H9 (cell line): ENCODE results near the gene SPTA1. TPM values are rescaled to one million over a fixed set of nuclear protein-coding genes. Genes with fewer than 3 reads are reported as not detected.

Source experiments
- DNase-seq: peaks from one replicate; pipeline ENCODE4 v3.0.0-alpha.2; 2017
- H2AFZ ChIP-seq: one replicate; pipeline ENCODE4 v1.6.1; 2013; ENCODE audit warnings: mild to moderate bottlenecking, low read length, control low read depth, moderate library complexity
- H2AK5ac ChIP-seq: 2 replicates; pipeline ENCODE4 v1.6.1; 2013; ENCODE audit warnings: low read length, control low read depth, mixed read lengths; ENCODE audit not compliant: insufficient read length
- H2BK120ac ChIP-seq: one replicate; pipeline ENCODE4 v1.6.1; 2013; ENCODE audit warnings: low read depth, mild to moderate bottlenecking, low read length, control low read depth, inconsistent platforms; ENCODE audit not compliant: poor library complexity, severe bottlenecking
- H2BK12ac ChIP-seq: 2 replicates; pipeline ENCODE4 v1.6.1; 2013; ENCODE audit warnings: low read length, control low read depth, mixed read lengths, low read depth; ENCODE audit not compliant: insufficient read length
- H2BK15ac ChIP-seq: 2 replicates; pipeline ENCODE4 v1.6.1; 2013; ENCODE audit warnings: low read depth, low read length, control low read depth
- H2BK20ac ChIP-seq: one replicate; pipeline ENCODE4 v1.6.1; 2013; ENCODE audit warnings: low read depth, mild to moderate bottlenecking, low read length, control low read depth, inconsistent platforms; ENCODE audit not compliant: poor library complexity, severe bottlenecking
- H2BK5ac ChIP-seq: 2 replicates; pipeline ENCODE4 v1.6.1; 2013; ENCODE audit warnings: low read length, control low read depth, mixed read lengths; ENCODE audit not compliant: insufficient read length
- H3K14ac ChIP-seq: 2 replicates; pipeline ENCODE4 v1.6.1; 2013; ENCODE audit warnings: low read length, control low read depth; ENCODE audit not compliant: insufficient read depth
- H3K18ac ChIP-seq: 2 replicates; pipeline ENCODE4 v1.6.1; 2013; ENCODE audit warnings: low read depth, mild to moderate bottlenecking, mixed read lengths, low read length, control low read depth; ENCODE audit not compliant: insufficient read length
- H3K23ac ChIP-seq: 2 replicates; pipeline ENCODE4 v1.6.1; 2013; ENCODE audit warnings: low read length, control low read depth, mixed read lengths, low read depth; ENCODE audit not compliant: insufficient read length
- H3K23me2 ChIP-seq: 2 replicates; pipeline ENCODE4 v1.6.1; 2013; ENCODE audit warnings: low read depth, mild to moderate bottlenecking, mixed read lengths, low read length, control low read depth; ENCODE audit not compliant: insufficient read length, poor library complexity, severe bottlenecking
- H3K27ac ChIP-seq: 2 replicates; pipeline ENCODE4 v1.5.1; 2013; ENCODE audit warnings: low read length, control low read depth, mixed read lengths, low read depth; ENCODE audit not compliant: insufficient read length
- H3K27me3 ChIP-seq: 2 replicates; pipeline ENCODE4 v1.6.1; 2013; ENCODE audit warnings: low read length, control low read depth, inconsistent platforms; ENCODE audit not compliant: insufficient read depth
- H3K4ac ChIP-seq: 2 replicates; pipeline ENCODE4 v1.6.1; 2013; ENCODE audit warnings: low read depth, mild to moderate bottlenecking, control low read depth, inconsistent platforms, low read length, moderate library complexity
- H3K4me1 ChIP-seq: 2 replicates; pipeline ENCODE4 v1.6.1; 2013; ENCODE audit warnings: low read length, control low read depth, inconsistent platforms; ENCODE audit not compliant: insufficient read depth
- H3K4me2 ChIP-seq: 2 replicates; pipeline ENCODE4 v1.6.1; 2013; ENCODE audit warnings: low read length, control low read depth, mixed read lengths; ENCODE audit not compliant: insufficient read length, insufficient read depth
- H3K56ac ChIP-seq: 2 replicates; pipeline ENCODE4 v1.6.1; 2013; ENCODE audit warnings: low read depth, mild to moderate bottlenecking, mixed read lengths, low read length, control low read depth; ENCODE audit not compliant: insufficient read length
- H3K79me1 ChIP-seq: 2 replicates; pipeline ENCODE4 v1.6.1; 2013; ENCODE audit warnings: low read depth, mild to moderate bottlenecking, moderate library complexity, low read length, control low read depth, inconsistent platforms; ENCODE audit not compliant: insufficient read depth, poor library complexity, severe bottlenecking
- H3K79me2 ChIP-seq: 2 replicates; pipeline ENCODE4 v1.6.1; 2013; ENCODE audit warnings: low read length, control low read depth, inconsistent platforms; ENCODE audit not compliant: insufficient read depth
- H3K9ac ChIP-seq: 2 replicates; pipeline ENCODE4 v1.6.1; 2013; ENCODE audit warnings: low read length, control low read depth, mixed read lengths; ENCODE audit not compliant: insufficient read length; ENCODE audit errors: extremely low read depth
- H3K9me3 ChIP-seq: one replicate; pipeline ENCODE4 v1.6.1; 2013; ENCODE audit warnings: low read depth, low read length, inconsistent platforms; ENCODE audit not compliant: control insufficient read depth
- H3T11ph ChIP-seq: one replicate; pipeline ENCODE4 v1.6.1; 2013; ENCODE audit warnings: mild to moderate bottlenecking, low read length, control low read depth, inconsistent platforms
- H4K20me1 ChIP-seq: one replicate; pipeline ENCODE4 v1.6.1; 2013; ENCODE audit not compliant: control insufficient read depth, insufficient read length, insufficient read depth
- H4K5ac ChIP-seq: 2 replicates; pipeline ENCODE4 v1.6.1; 2013; ENCODE audit warnings: low read depth, mild to moderate bottlenecking, mixed read lengths, low read length, control low read depth; ENCODE audit not compliant: insufficient read length
- H4K8ac ChIP-seq: replicated peaks from 2 replicates; pipeline ENCODE4 v1.6.1; 2013; ENCODE audit warnings: low read length, control low read depth, mixed read lengths, low read depth; ENCODE audit not compliant: insufficient read length
- H4K91ac ChIP-seq: 2 replicates; pipeline ENCODE4 v1.6.1; 2013; ENCODE audit warnings: low read depth, mild to moderate bottlenecking, moderate library complexity, mixed read lengths, low read length, control low read depth; ENCODE audit not compliant: insufficient read length
- H3K27ac Mint-ChIP-seq, 3 experiments: 2 replicates in 2 of 3; 3 replicates in 1 of 3; pipeline ENCODE4 v1.8.0; 2020 to 2021; ENCODE audit warnings: mixed read lengths in 3 of 3, mild to moderate bottlenecking in 1 of 3, moderate library complexity in 1 of 3
- H3K27me3 Mint-ChIP-seq: 2 replicates; pipeline ENCODE4 v1.8.0; 2021; ENCODE audit warnings: low read depth, mild to moderate bottlenecking, moderate library complexity, mixed read lengths
- H3K36me3 Mint-ChIP-seq, 3 experiments: 2 replicates in 2 of 3; 3 replicates in 1 of 3; pipeline ENCODE4 v1.8.0; 2020 to 2021; ENCODE audit warnings: low read depth in 3 of 3, mixed read lengths in 3 of 3; ENCODE audit not compliant: insufficient read depth in 1 of 3
- H3K4me1 Mint-ChIP-seq, 2 experiments: 2 replicates each; pipeline ENCODE4 v1.8.0; 2020; ENCODE audit warnings: mixed read lengths in 2 of 2
- H3K4me3 Mint-ChIP-seq, 2 experiments: 2 replicates in 1 of 2; 3 replicates in 1 of 2; pipeline ENCODE4 v1.8.0; 2020 to 2021; ENCODE audit warnings: mild to moderate bottlenecking in 2 of 2, mixed read lengths in 2 of 2, moderate library complexity in 1 of 2
- H3K9me3 Mint-ChIP-seq, 2 experiments: 2 replicates in 1 of 2; 3 replicates in 1 of 2; pipeline ENCODE4 v1.8.0; 2020; ENCODE audit warnings: mild to moderate bottlenecking in 2 of 2, mixed read lengths in 2 of 2, moderate library complexity in 1 of 2
- total RNA-seq: library from RNA; stranded (reverse); gene quantifications from 2 replicates; pipeline ENCODE4 v1.2.1, GENCODE V29; 2021
- TF ChIP-seq, protein P1 (sequence below): fragments of 200-600 bp; sonication (generic); conservative IDR thresholded peaks from 3 replicates; pipeline ENCODE4 v1.8.0; 2021; ENCODE audit warnings: antibody characterized with exemption, mild to moderate bottlenecking

The SPTA1 gene
- total RNA-seq, 1 experiment from 2014 or later: not detected

DNA sequence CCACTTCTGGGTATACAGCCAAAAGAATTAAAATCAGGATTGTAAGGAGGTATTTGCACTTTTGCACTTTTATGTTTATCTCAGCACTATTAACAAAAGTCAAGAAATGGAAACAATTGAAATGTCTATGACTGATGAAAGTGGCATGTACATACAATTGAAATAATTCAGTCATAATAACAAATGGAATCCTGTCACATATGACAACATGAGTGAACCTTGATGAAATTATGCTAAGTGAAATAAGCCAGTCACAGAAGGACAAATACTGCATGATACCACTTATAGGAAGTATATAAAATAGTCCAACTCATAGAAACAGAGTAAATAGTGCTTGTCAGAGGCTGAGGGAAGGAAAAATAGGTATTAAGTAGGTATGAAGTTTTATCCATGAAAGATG, 3.4 kb upstream of the SPTA1 start:
- Histone ChIP-seq H3K4ac (no peak overlapping the region), H3K79me2 (no peaks in the 10 kb centered on the region), H2BK120ac (no peak overlapping the region), H2BK5ac (no peak overlapping the region), H3K23me2 (no peaks in the 10 kb centered on the region), H2BK15ac (no peak overlapping the region), H4K5ac (no peak overlapping the region), H3K56ac (no peak overlapping the region), H4K91ac (no peak overlapping the region), H3K27me3 (no peaks in the 10 kb centered on the region), H3K9ac (no peak overlapping the region), H3K14ac (no peak overlapping the region), H3K79me1 (no peaks in the 10 kb centered on the region), H3K18ac (no peak overlapping the region), H2AK5ac (no peak overlapping the region), H2AFZ (no peak overlapping the region), H3K4me2 (no peak overlapping the region), H4K20me1 (no peaks in the 10 kb centered on the region), H3K23ac (no peak overlapping the region), H3K4me1 (no peaks in the 10 kb centered on the region), H2BK12ac (no peak overlapping the region), H3T11ph (no peak overlapping the region), H4K8ac (no peak overlapping the region), H3K9me3 (no peaks in the 10 kb centered on the region), H3K27ac (no peak overlapping the region), H2BK20ac (no peak overlapping the region)
- Mint-ChIP-seq H3K4me3 (no peak overlapping the region), H3K27me3 (no peaks in the 10 kb centered on the region; the same call in 1 of the 2 replicates), H3K4me1 (no peaks in the 10 kb centered on the region), H3K36me3 (no peaks in the 10 kb centered on the region), H3K27ac (no peak overlapping the region), H3K9me3 (no peaks in the 10 kb centered on the region; a peak in 1 of 5 replicates)
- no peak for DNase-seq
- TF ChIP-seq, protein P1, sequence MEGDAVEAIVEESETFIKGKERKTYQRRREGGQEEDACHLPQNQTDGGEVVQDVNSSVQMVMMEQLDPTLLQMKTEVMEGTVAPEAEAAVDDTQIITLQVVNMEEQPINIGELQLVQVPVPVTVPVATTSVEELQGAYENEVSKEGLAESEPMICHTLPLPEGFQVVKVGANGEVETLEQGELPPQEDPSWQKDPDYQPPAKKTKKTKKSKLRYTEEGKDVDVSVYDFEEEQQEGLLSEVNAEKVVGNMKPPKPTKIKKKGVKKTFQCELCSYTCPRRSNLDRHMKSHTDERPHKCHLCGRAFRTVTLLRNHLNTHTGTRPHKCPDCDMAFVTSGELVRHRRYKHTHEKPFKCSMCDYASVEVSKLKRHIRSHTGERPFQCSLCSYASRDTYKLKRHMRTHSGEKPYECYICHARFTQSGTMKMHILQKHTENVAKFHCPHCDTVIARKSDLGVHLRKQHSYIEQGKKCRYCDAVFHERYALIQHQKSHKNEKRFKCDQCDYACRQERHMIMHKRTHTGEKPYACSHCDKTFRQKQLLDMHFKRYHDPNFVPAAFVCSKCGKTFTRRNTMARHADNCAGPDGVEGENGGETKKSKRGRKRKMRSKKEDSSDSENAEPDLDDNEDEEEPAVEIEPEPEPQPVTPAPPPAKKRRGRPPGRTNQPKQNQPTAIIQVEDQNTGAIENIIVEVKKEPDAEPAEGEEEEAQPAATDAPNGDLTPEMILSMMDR: no peak
